Smooth muscle cell (in vitro differentiated cells): ENCODE measurements around the gene CHAC2. TPM values are rescaled to one million over a fixed set of nuclear protein-coding genes. Genes with fewer than 3 reads are reported as not detected.
"Not testable (repeated sequence)": the region's sequence is repeated elsewhere in the genome, so short reads cannot be mapped to it uniquely, and the experiment has no call there.

Experiments used
- DNase-seq: peaks from one replicate; lab custom pipeline; 2025; ENCODE audit not compliant: unreplicated experiment; lab: John Stamatoyannopoulos, UW
- H2AFZ ChIP-seq: fragments of 200-600 bp; sonication (generic); 2 replicates; pipeline ENCODE4 v1.6.0; 2016; ENCODE audit warnings: antibody characterized with exemption, low read depth, mild to moderate bottlenecking
- H3F3A ChIP-seq: fragments of 200-600 bp; sonication (generic); 2 replicates; pipeline ENCODE4 v1.6.0; 2017; ENCODE audit warnings: antibody characterized with exemption, low read depth
- H3K27ac ChIP-seq: fragments of 200-600 bp; sonication (generic); 2 replicates; pipeline ENCODE4 v1.5.1; 2016; ENCODE audit warnings: low read depth, mild to moderate bottlenecking
- H3K27me3 ChIP-seq: fragments of 200-600 bp; sonication (generic); 2 replicates; pipeline ENCODE4 v1.6.1; 2016; ENCODE audit warnings: low read depth, mild to moderate bottlenecking
- H3K36me3 ChIP-seq: fragments of 200-600 bp; sonication (generic); 2 replicates; pipeline ENCODE4 v1.5.1; 2016; ENCODE audit warnings: low read depth
- H3K4me1 ChIP-seq: fragments of 200-600 bp; sonication (generic); 2 replicates; pipeline ENCODE4 v1.5.1; 2016; ENCODE audit warnings: low read depth
- H3K4me2 ChIP-seq: fragments of 200-600 bp; sonication (generic); 2 replicates; pipeline ENCODE4 v1.6.0; 2016; ENCODE audit warnings: mild to moderate bottlenecking
- H3K4me3 ChIP-seq: fragments of 200-600 bp; sonication (generic); 2 replicates; pipeline ENCODE4 v1.5.1; 2016; ENCODE audit warnings: mild to moderate bottlenecking
- H3K79me2 ChIP-seq: fragments of 200-600 bp; sonication (generic); 2 replicates; pipeline ENCODE4 v1.6.0; 2016; ENCODE audit warnings: low read depth, mild to moderate bottlenecking
- H3K9ac ChIP-seq: fragments of 200-600 bp; sonication (generic); 2 replicates; pipeline ENCODE4 v1.6.0; 2016; ENCODE audit warnings: low read depth
- H3K9me3 ChIP-seq: fragments of 200-600 bp; sonication (generic); replicated peaks from 2 replicates; pipeline ENCODE4 v1.5.1; 2016; ENCODE audit warnings: low read depth
- H4K20me1 ChIP-seq: fragments of 200-600 bp; sonication (generic); 2 replicates; pipeline ENCODE4 v1.6.0; 2016; ENCODE audit warnings: low read depth
- CTCF ChIP-seq: fragments of 200-600 bp; sonication (generic); IDR thresholded peaks from 2 replicates; pipeline ENCODE4 v1.5.1; 2017; ENCODE audit warnings: borderline replicate concordance, mild to moderate bottlenecking, antibody characterized with exemption; ENCODE audit not compliant: insufficient read depth, poor library complexity, severe bottlenecking
- WGBS: methylation state at CpG from one replicate; pipeline ENCODE4 v1.1.7; 2016; ENCODE audit warnings: low lambda C conversion rate; 5-methylcytosine and 5-hydroxymethylcytosine counted together
- polyA plus RNA-seq: library from polyadenylated mRNA; unstranded; fragments of >200 nt; fragmentation: Nextera tagmentation; extraction: Ambion mirVana; gene quantifications from 2 replicates; pipeline ENCODE4 v1.2.1, GENCODE V29; 2016
- total RNA-seq: library from RNA; depleted of rRNA; stranded (reverse); fragments of >200 nt; gene quantifications from 2 replicates; pipeline ENCODE4 v1.2.3, GENCODE V29; 2014

CHAC2 gene
- total RNA-seq = 0.54 and 2.9 TPM in 2 replicates
- polyA plus RNA-seq = 0.97 and 2.7 TPM in 2 replicates

- peak within 1 kb of the TSS; percentile 0 for H3K27ac ChIP-seq
- H3K9me3 ChIP-seq = no peaks in the 10 kb centered on the region
- no peaks in the 10 kb centered on the region for H3K36me3 ChIP-seq
- peaks cover 22% of the 10 kb centered on the region for H4K20me1 ChIP-seq
- H3F3A ChIP-seq = peaks cover 5% of the 10 kb centered on the region
- H3K4me2 ChIP-seq = peak within 1 kb of the TSS; percentile 88
- DNase-seq = peak; percentile 34
- peak within 1 kb of the TSS; percentile 77 for H3K4me3 ChIP-seq
- peak; percentile 22 for TF ChIP-seq CTCF
- H3K4me1 ChIP-seq = peaks cover 12% of the 10 kb centered on the region
- H3K27me3 ChIP-seq = no peaks in the 10 kb centered on the region
- peaks cover 17% of the 10 kb centered on the region for H3K79me2 ChIP-seq
- peak within 1 kb of the TSS; percentile 37 for H3K9ac ChIP-seq
- peak within 1 kb of the TSS; percentile 96 for H2AFZ ChIP-seq
- under 1% methylated on average over 39 of the region's 46 CpGs for WGBS
These were observed at the start of gene CHAC2 for GRCh38 chr2:53767405-53768241. TSS of gene CHAC2 (plus strand) at chr2:53767804. CDS start at chr2:53767887, 83 bp downstream.

GRCh38 chr2:53720944-53721343 lies 46.7 kb upstream of the CHAC2 start:
- H3K27ac ChIP-seq, DNase-seq, H3K4me1 ChIP-seq, H3F3A ChIP-seq, H3K9ac ChIP-seq, H3K4me2 ChIP-seq, H3K36me3 ChIP-seq, H3K9me3 ChIP-seq, H2AFZ ChIP-seq, H3K4me3 ChIP-seq, H3K27me3 ChIP-seq: not testable (repeated sequence)
- H4K20me1 ChIP-seq = peaks cover 14% of the 10 kb centered on the region
- WGBS = 96% methylated on average over 3 of the region's 3 CpGs
- peaks cover 30% of the 10 kb centered on the region for H3K79me2 ChIP-seq

- Histone ChIP-seq H3K4me2 (no peak overlapping the region), H3K27ac (no peak overlapping the region), H3K4me3 (no peak overlapping the region), H3K9me3 (no peaks in the 10 kb centered on the region), H3K9ac (no peak overlapping the region), H2AFZ (no peak overlapping the region), H3K27me3 (no peaks in the 10 kb centered on the region), H3F3A (no peaks in the 10 kb centered on the region), H4K20me1 (peaks cover 8% of the 10 kb centered on the region), H3K4me1 (no peaks in the 10 kb centered on the region), H3K36me3 (no peaks in the 10 kb centered on the region), H3K79me2 (peaks cover 29% of the 10 kb centered on the region)
- 90% methylated on average over 2 of the region's 2 CpGs for WGBS
- TF ChIP-seq CTCF = no peak
- no peak for DNase-seq
These were observed 43.1 kb upstream of the CHAC2 start for GRCh38 chr2:53724536-53724935.

GRCh38 chr2:53725662-53726061 lies 41.9 kb upstream of the CHAC2 start:
- Histone ChIP-seq H3K27me3 (no peaks in the 10 kb centered on the region), H3K9ac (no peak overlapping the region), H3K9me3 (no peaks in the 10 kb centered on the region), H3K4me3 (no peak overlapping the region), H3F3A (no peaks in the 10 kb centered on the region), H3K27ac (no peak overlapping the region), H3K36me3 (no peaks in the 10 kb centered on the region), H2AFZ (no peak overlapping the region), H3K4me2 (no peak overlapping the region), H3K4me1 (no peaks in the 10 kb centered on the region), H3K79me2 (peaks cover 20% of the 10 kb centered on the region), H4K20me1 (peaks cover 8% of the 10 kb centered on the region)
- 98% methylated on average over 4 of the region's 4 CpGs for WGBS
- DNase-seq = no peak
- no peak for TF ChIP-seq CTCF
